ENCODE data around the gene PLCXD3.
"Not testable (repeated sequence)": the region's sequence is repeated elsewhere in the genome, so short reads cannot be mapped to it uniquely, and the experiment has no call there.

Gene PLCXD3

GRCh38 chr5:41336471-41336870 is 173.9 kb downstream of the PLCXD3 start:
- WGBS (ENCODE audit: insufficient coverage, insufficient read length), result no CpG with 5 or more reads among the region's 1 CpG
- no peak overlapping the region for H3K4me3 ChIP-seq (ENCODE audit: low read length)
- H3K36me3 ChIP-seq (ENCODE audit: control insufficient read depth, insufficient read depth, low read length), result no peaks in the 10 kb centered on the region
- no peak overlapping the region for H3K27ac ChIP-seq (ENCODE audit: low read length)
- DNase-seq (ENCODE audit: low read depth, low spot score), result no peak
- H3K27me3 ChIP-seq (ENCODE audit: control insufficient read depth, insufficient read depth, low read length), result no peaks in the 10 kb centered on the region
- no peaks in the 10 kb centered on the region for H3K4me1 ChIP-seq (ENCODE audit: control insufficient read depth, insufficient read depth, low read length)
- no peaks in the 10 kb centered on the region for H3K9me3 ChIP-seq (ENCODE audit: control insufficient read depth, insufficient read depth, low read length)

- no peaks in the 10 kb centered on the region for H3K4me1 ChIP-seq (ENCODE audit: control insufficient read depth, insufficient read depth, low read length)
Measured at GRCh38 chr5:41335596-41336181, 174.7 kb downstream of the PLCXD3 start.

GRCh38 chr5:41334758-41335157 is 175.6 kb downstream of the PLCXD3 start:
- no peak for DNase-seq (ENCODE audit: low read depth, low spot score)
- no peaks in the 10 kb centered on the region for H3K4me1 ChIP-seq (ENCODE audit: control insufficient read depth, insufficient read depth, low read length)
- H3K27me3 ChIP-seq (ENCODE audit: control insufficient read depth, insufficient read depth, low read length), result no peaks in the 10 kb centered on the region
- no peak overlapping the region for H3K27ac ChIP-seq (ENCODE audit: low read length)
- no peak overlapping the region for H3K4me3 ChIP-seq (ENCODE audit: low read length)
- no peaks in the 10 kb centered on the region for H3K9me3 ChIP-seq (ENCODE audit: control insufficient read depth, insufficient read depth, low read length)
- no CpG with 5 or more reads among the region's 5 CpGs for WGBS (ENCODE audit: insufficient coverage, insufficient read length)
- no peaks in the 10 kb centered on the region for H3K36me3 ChIP-seq (ENCODE audit: control insufficient read depth, insufficient read depth, low read length)

More at GRCh38 chr5:41335596-41336181, 174.7 kb downstream of the PLCXD3 start:
- no peaks in the 10 kb centered on the region for H3K36me3 ChIP-seq (ENCODE audit: control insufficient read depth, insufficient read depth, low read length)
- no peak overlapping the region for H3K27ac ChIP-seq (ENCODE audit: low read length)
- DNase-seq (ENCODE audit: low read depth, low spot score), result no peak
- H3K27me3 ChIP-seq (ENCODE audit: control insufficient read depth, insufficient read depth, low read length), result no peaks in the 10 kb centered on the region
- no peak overlapping the region for H3K4me3 ChIP-seq (ENCODE audit: low read length)
- no peaks in the 10 kb centered on the region for H3K9me3 ChIP-seq (ENCODE audit: control insufficient read depth, insufficient read depth, low read length)
- no CpG with 5 or more reads among the region's 4 CpGs for WGBS (ENCODE audit: insufficient coverage, insufficient read length)

- no CpG with 5 or more reads among the region's 1 CpG for WGBS (ENCODE audit: insufficient coverage, insufficient read length)
- H3K4me3 ChIP-seq (ENCODE audit: low read length), result no peak overlapping the region
- H3K27ac ChIP-seq (ENCODE audit: low read length), result no peak overlapping the region
Measured at GRCh38 chr5:41334221-41334620, 176.2 kb downstream of the PLCXD3 start.

GRCh38 chr5:41325074-41325473 is 185.3 kb downstream of the PLCXD3 start:
- no CpG with 5 or more reads among the region's 2 CpGs for WGBS (ENCODE audit: insufficient coverage, insufficient read length)
- no peak overlapping the region for H3K4me3 ChIP-seq (ENCODE audit: low read length)
- no peak for DNase-seq (ENCODE audit: low read depth, low spot score)
- no peaks in the 10 kb centered on the region for H3K9me3 ChIP-seq (ENCODE audit: control insufficient read depth, insufficient read depth, low read length)
- no peak overlapping the region for H3K27ac ChIP-seq (ENCODE audit: low read length)
- H3K36me3 ChIP-seq (ENCODE audit: control insufficient read depth, insufficient read depth, low read length), result no peaks in the 10 kb centered on the region
- no peaks in the 10 kb centered on the region for H3K4me1 ChIP-seq (ENCODE audit: control insufficient read depth, insufficient read depth, low read length)
- no peaks in the 10 kb centered on the region for H3K27me3 ChIP-seq (ENCODE audit: control insufficient read depth, insufficient read depth, low read length)

More at GRCh38 chr5:41334221-41334620, 176.2 kb downstream of the PLCXD3 start:
- Histone ChIP-seq H3K36me3 (ENCODE audit: control insufficient read depth, insufficient read depth, low read length) (no peaks in the 10 kb centered on the region), H3K4me1 (ENCODE audit: control insufficient read depth, insufficient read depth, low read length) (no peaks in the 10 kb centered on the region), H3K27me3 (ENCODE audit: control insufficient read depth, insufficient read depth, low read length) (no peaks in the 10 kb centered on the region), H3K9me3 (ENCODE audit: control insufficient read depth, insufficient read depth, low read length) (no peaks in the 10 kb centered on the region)
- no peak for DNase-seq (ENCODE audit: low read depth, low spot score)

GRCh38 chr5:41322826-41323225 is 187.6 kb downstream of the PLCXD3 start:
- H3K9me3 ChIP-seq (ENCODE audit: control insufficient read depth, insufficient read depth, low read length); DNase-seq (ENCODE audit: low read depth, low spot score); H3K36me3 ChIP-seq (ENCODE audit: control insufficient read depth, insufficient read depth, low read length); H3K27ac ChIP-seq (ENCODE audit: low read length); H3K4me3 ChIP-seq (ENCODE audit: low read length); H3K27me3 ChIP-seq (ENCODE audit: control insufficient read depth, insufficient read depth, low read length); H3K4me1 ChIP-seq (ENCODE audit: control insufficient read depth, insufficient read depth, low read length): not testable (repeated sequence)
- WGBS (ENCODE audit: insufficient coverage, insufficient read length), result no CpG with 5 or more reads among the region's 3 CpGs

GRCh38 chr5:41312478-41313060 is 197.8 kb downstream of the PLCXD3 start:
- no peaks in the 10 kb centered on the region for H3K36me3 ChIP-seq (ENCODE audit: control insufficient read depth, insufficient read depth, low read length)
- H3K27ac ChIP-seq (ENCODE audit: low read length), result no peak overlapping the region
- WGBS (ENCODE audit: insufficient coverage, insufficient read length), result no CpG with 5 or more reads among the region's 1 CpG
- no peaks in the 10 kb centered on the region for H3K9me3 ChIP-seq (ENCODE audit: control insufficient read depth, insufficient read depth, low read length)
- no peak overlapping the region for H3K4me3 ChIP-seq (ENCODE audit: low read length)
- no peaks in the 10 kb centered on the region for H3K27me3 ChIP-seq (ENCODE audit: control insufficient read depth, insufficient read depth, low read length)
- no peak for DNase-seq (ENCODE audit: low read depth, low spot score)
- H3K4me1 ChIP-seq (ENCODE audit: control insufficient read depth, insufficient read depth, low read length), result no peaks in the 10 kb centered on the region

GRCh38 chr5:41312066-41312465 is 198.3 kb downstream of the PLCXD3 start:
- WGBS (ENCODE audit: insufficient coverage, insufficient read length), result no CpG with 5 or more reads among the region's 5 CpGs
- Histone ChIP-seq H3K27ac (ENCODE audit: low read length) (no peak overlapping the region), H3K4me3 (ENCODE audit: low read length) (no peak overlapping the region), H3K36me3 (ENCODE audit: control insufficient read depth, insufficient read depth, low read length) (no peaks in the 10 kb centered on the region), H3K9me3 (ENCODE audit: control insufficient read depth, insufficient read depth, low read length) (no peaks in the 10 kb centered on the region), H3K4me1 (ENCODE audit: control insufficient read depth, insufficient read depth, low read length) (no peaks in the 10 kb centered on the region), H3K27me3 (ENCODE audit: control insufficient read depth, insufficient read depth, low read length) (no peaks in the 10 kb centered on the region)
- no peak for DNase-seq (ENCODE audit: low read depth, low spot score)

- no CpG with 5 or more reads among the region's 2 CpGs for WGBS (ENCODE audit: insufficient coverage, insufficient read length)
- DNase-seq (ENCODE audit: low read depth, low spot score), result no peak
- no peak overlapping the region for H3K4me3 ChIP-seq (ENCODE audit: low read length)
- H3K9me3 ChIP-seq (ENCODE audit: control insufficient read depth, insufficient read depth, low read length), result no peaks in the 10 kb centered on the region
- no peaks in the 10 kb centered on the region for H3K4me1 ChIP-seq (ENCODE audit: control insufficient read depth, insufficient read depth, low read length)
- no peaks in the 10 kb centered on the region for H3K27me3 ChIP-seq (ENCODE audit: control insufficient read depth, insufficient read depth, low read length)
- H3K36me3 ChIP-seq (ENCODE audit: control insufficient read depth, insufficient read depth, low read length), result no peaks in the 10 kb centered on the region
- no peak overlapping the region for H3K27ac ChIP-seq (ENCODE audit: low read length)
Measured at GRCh38 chr5:41309275-41309674, 201.1 kb downstream of the PLCXD3 start.

GRCh38 chr5:41306005-41306404 is 204.4 kb downstream of the PLCXD3 start:
- no peaks in the 10 kb centered on the region for H3K36me3 ChIP-seq (ENCODE audit: control insufficient read depth, insufficient read depth, low read length)
- no CpG with 5 or more reads among the region's 1 CpG for WGBS (ENCODE audit: insufficient coverage, insufficient read length)
- H3K27me3 ChIP-seq (ENCODE audit: control insufficient read depth, insufficient read depth, low read length), result no peaks in the 10 kb centered on the region
- DNase-seq (ENCODE audit: low read depth, low spot score), result no peak
- H3K4me1 ChIP-seq (ENCODE audit: control insufficient read depth, insufficient read depth, low read length), result no peaks in the 10 kb centered on the region
- no peak overlapping the region for H3K4me3 ChIP-seq (ENCODE audit: low read length)
- H3K9me3 ChIP-seq (ENCODE audit: control insufficient read depth, insufficient read depth, low read length), result no peaks in the 10 kb centered on the region
- no peak overlapping the region for H3K27ac ChIP-seq (ENCODE audit: low read length)

GRCh38 chr5:41305056-41305455 is 205.3 kb downstream of the PLCXD3 start:
- Histone ChIP-seq H3K27me3 (ENCODE audit: control insufficient read depth, insufficient read depth, low read length) (no peaks in the 10 kb centered on the region), H3K4me3 (ENCODE audit: low read length) (no peak overlapping the region), H3K9me3 (ENCODE audit: control insufficient read depth, insufficient read depth, low read length) (no peaks in the 10 kb centered on the region), H3K36me3 (ENCODE audit: control insufficient read depth, insufficient read depth, low read length) (no peaks in the 10 kb centered on the region), H3K4me1 (ENCODE audit: control insufficient read depth, insufficient read depth, low read length) (no peaks in the 10 kb centered on the region), H3K27ac (ENCODE audit: low read length) (no peak overlapping the region)
- DNase-seq (ENCODE audit: low read depth, low spot score), result no peak
- no CpG with 5 or more reads among the region's 2 CpGs for WGBS (ENCODE audit: insufficient coverage, insufficient read length)

Measured in iPS DF 6.9 (cell line).